NCI-H2227 (cell line): ENCODE results near the gene FGFRL1.

ENCODE experiments used
- DNase-seq: peaks from one replicate; lab custom pipeline; 2025; ENCODE audit not compliant: unreplicated experiment; lab: John Stamatoyannopoulos, UW

FGFRL1 gene

DNA sequence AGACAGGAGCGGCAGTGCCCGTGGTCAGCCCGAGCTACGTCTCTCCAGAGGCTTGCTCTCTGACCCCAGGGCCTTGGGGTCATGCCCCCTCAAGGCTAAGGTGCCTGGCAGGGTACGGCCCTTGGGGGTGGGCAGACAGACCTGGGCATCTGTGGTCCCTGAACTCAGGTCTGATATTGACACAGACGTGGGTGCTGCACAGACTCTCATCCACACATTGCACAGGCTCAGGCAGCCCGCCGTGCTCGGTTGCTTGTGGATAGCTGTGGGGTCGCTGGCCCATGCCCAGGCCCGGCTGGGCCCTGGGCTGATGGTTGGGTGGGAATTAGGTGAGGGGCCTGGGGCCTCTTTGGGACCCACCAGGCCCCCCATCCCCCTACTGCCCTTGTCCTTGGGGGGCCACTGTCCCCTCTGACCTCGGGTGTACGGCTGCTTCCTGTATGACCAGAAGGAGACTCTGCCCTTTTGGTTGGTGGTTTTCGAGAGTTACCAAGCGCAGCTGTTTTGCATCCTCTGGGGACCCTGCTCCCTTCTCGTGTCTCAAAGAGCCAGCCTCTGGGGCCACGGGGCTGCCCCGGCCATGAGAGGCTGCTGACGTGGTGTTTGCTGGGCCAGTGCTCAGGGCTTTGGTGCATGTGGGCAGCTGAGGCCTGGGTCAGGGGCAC lies 10.1 kb downstream of the FGFRL1 start:
- DNase-seq: no peak

DNA sequence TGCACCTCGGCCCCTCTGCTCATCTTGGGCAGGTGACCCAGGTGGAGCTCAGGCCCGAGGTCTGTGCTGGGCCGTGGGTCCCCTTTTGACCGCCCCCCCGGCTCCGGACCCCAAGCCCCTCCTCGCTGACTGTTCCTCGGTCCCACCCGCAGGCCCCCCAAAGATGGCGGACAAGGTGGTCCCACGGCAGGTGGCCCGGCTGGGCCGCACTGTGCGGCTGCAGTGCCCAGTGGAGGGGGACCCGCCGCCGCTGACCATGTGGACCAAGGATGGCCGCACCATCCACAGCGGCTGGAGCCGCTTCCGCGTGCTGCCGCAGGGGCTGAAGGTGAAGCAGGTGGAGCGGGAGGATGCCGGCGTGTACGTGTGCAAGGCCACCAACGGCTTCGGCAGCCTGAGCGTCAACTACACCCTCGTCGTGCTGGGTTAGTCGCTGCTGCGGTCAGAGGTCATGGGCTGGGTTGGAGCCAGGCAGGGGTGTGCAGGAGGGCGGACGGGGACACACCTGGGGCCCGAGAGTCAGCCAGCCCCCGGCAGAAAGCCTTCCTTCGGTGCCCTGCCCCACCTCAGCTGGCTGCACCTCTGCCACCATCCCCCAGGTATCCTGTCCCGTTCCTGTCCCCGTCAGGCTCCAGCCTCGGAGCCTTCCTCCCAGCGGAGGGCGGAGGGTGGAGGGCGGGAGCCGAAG lies 10.8 kb downstream of the FGFRL1 start:
- DNase-seq: no peak

DNA sequence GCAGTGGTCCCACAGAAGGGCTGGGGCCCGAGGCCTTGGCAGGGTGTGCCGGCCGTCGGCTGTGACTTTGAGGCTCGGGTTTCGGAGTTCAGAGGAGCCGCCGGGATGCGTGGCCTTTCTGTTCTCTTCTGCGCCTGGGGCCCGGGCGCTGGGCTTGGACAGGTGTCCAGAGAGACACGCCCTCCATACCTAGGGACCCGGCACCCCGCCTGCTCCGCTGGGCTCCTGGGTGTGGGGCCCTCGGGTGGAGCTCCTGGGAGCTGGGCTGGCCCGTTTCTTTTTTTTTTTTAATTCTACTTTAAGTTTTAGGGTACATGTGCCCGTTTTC lies 11.3 kb downstream of the FGFRL1 start:
- no peak for DNase-seq

DNA sequence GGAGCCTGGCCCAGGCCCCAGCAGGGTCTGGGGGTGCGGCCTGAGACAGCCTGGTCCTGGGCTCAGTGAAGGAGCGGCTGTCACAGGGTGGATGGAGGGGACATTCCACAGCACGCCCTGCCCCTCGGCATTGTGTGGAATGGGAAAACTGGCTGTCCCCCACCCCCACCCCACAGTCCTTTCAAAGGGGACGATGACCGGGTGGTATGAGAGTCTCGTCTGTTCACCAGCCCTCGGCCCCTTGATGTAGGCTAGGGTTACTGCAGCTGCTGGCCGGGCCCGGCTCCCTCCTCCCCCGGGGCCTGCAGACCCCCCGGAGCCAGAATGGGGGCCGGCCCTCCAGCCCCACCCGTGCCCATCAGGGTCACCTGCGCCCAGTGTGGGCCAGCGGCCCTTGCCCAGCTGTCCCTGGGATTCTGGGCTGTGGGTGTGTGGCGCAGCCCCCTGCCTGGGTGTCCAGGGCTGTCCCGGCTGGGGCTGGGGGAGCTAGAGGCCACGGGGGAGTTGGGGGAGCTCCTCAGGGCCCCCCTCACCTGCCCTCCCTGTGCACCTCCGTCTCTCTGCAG lies 11.7 kb downstream of the FGFRL1 start:
- no peak for DNase-seq

DNA sequence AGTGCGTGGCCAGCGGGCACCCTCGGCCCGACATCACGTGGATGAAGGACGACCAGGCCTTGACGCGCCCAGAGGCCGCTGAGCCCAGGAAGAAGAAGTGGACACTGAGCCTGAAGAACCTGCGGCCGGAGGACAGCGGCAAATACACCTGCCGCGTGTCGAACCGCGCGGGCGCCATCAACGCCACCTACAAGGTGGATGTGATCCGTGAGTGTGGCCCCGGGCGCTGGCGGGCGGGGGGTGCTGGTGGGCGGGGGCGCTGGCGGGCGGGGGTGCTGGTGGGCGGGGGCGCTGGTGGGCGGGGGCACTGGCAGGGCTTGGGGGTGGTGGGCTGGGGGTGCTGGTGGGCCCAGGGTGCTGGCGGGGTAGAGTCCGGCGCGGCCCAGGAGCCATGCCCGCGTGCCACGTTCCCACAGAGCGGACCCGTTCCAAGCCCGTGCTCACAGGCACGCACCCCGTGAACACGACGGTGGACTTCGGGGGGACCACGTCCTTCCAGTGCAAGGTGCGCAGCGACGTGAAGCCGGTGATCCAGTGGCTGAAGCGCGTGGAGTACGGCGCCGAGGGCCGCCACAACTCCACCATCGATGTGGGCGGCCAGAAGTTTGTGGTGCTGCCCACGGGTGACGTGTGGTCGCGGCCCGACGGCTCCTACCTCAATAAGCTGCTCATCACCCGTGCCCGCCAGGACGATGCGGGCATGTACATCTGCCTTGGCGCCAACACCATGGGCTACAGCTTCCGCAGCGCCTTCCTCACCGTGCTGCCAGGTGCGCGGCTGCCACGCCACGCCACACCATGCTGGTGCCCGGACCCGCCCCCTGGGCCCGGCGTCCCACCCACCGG lies 12.7 kb downstream of the FGFRL1 start:
- no peak for DNase-seq

DNA sequence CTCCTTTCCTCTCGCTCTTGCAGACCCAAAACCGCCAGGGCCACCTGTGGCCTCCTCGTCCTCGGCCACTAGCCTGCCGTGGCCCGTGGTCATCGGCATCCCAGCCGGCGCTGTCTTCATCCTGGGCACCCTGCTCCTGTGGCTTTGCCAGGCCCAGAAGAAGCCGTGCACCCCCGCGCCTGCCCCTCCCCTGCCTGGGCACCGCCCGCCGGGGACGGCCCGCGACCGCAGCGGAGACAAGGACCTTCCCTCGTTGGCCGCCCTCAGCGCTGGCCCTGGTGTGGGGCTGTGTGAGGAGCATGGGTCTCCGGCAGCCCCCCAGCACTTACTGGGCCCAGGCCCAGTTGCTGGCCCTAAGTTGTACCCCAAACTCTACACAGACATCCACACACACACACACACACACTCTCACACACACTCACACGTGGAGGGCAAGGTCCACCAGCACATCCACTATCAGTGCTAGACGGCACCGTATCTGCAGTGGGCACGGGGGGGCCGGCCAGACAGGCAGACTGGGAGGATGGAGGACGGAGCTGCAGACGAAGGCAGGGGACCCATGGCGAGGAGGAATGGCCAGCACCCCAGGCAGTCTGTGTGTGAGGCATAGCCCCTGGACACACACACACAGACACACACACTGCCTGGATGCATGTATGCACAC lies 13.6 kb downstream of the FGFRL1 start:
- no peak for DNase-seq

DNA sequence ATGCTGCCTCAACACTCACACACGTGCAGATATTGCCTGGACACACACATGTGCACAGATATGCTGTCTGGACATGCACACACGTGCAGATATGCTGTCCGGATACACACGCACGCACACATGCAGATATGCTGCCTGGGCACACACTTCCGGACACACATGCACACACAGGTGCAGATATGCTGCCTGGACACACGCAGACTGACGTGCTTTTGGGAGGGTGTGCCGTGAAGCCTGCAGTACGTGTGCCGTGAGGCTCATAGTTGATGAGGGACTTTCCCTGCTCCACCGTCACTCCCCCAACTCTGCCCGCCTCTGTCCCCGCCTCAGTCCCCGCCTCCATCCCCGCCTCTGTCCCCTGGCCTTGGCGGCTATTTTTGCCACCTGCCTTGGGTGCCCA lies 14.7 kb downstream of the FGFRL1 start:
- no peak for DNase-seq

DNA sequence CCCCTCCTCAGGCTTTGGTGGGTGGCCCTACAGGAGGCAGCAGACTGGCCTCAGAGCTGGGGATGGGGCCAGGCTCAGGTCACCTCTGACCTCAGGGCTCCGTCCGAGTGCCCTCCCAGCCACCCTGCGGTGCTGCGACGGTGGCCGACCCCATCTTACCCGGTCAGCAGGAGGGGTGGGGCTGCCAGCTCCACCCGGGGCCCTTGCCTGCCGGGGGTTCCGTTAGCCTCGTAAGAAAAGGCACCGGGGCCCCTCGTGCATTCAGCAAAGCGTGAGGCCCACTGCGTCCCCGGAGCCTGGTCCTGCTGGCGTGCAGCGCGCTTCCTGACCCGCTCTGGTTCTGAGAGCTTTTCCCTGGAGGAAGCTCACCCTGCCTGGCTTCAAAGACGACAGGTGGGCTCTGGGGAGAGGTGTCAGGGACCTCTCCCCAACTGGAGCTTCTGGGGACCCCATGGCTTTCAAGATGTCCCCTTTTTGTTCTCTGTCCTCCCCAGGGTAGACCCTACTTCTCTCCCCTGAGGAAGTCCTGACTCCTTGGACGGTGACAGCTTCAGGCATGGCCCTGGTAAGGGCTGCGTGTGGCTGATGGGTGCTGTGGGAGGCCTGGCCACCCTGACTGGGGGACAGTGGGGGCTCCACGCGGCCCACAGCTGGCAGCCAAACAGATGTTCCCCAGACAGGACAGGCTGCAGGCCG lies 15.9 kb downstream of the FGFRL1 start:
- no peak for DNase-seq

DNA sequence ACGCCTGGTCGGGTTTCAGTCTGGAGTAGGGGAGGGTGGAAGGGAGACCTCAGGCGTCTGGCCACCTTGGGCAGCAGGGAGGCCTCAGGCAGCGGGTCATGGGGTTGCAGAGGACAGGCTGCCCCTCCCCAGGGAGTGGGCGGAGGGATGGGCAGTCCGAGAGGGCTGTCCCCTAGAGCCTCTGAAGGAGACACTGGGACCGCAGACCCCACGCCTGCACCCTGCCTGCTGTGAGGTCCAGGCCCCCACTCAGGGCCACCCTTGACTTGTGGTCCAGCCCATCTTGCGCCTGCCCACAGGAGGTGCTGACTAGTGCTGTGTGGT lies 16.5 kb downstream of the FGFRL1 start:
- DNase-seq: no peak

DNA sequence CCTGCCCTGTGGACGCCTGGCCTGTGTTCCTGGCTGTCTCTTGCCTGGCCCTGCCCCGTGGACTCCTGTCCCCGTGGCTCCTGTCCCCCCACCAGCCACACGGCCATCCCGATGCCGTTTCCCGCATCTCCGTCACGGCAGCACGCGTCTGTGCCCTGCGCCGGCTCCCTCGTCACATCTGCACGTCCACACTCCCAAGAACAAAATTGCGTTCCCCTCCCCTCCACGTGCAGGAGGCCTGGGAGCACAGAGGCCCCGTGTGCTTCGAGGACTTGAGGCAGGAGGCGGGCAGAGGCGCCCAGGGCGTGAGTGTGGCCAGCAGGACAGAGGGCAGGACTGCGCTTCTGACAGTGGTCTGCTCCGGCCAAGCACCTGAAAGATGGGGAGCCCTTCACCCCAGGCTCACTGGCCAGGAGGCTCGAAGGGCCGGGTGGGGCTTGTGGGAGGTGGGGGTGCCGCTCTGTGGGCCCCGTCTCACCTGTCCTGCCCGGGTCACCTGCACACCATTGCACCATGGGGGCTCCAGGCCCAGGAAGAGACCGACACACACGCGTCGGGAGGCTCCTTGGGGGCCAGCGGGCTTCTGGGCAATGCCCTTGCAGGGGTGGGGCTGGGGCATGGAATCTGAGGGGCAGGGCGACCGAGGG lies 17.3 kb downstream of the FGFRL1 start:
- DNase-seq: no peak

DNA sequence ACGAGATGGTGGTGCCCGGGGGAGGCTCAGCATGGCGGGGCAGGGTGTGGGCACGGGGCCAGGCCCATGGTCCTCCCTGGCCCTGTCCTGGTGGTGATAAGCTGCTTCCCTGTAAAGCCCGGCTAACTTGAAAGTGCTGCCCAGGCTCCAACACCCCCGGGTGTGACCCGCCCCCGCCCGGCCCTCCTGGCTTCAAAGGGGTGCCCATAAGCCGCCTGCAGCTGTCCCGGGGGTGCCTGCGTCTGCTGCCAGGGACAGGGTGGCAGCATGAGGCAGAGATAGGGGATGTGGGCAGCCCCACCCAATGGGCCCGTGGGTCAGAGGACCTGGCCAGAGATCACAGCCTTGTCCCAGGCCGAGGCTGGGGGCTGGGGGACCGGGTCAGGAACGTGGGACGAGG lies 18.1 kb downstream of the FGFRL1 start:
- DNase-seq: no peak

DNA sequence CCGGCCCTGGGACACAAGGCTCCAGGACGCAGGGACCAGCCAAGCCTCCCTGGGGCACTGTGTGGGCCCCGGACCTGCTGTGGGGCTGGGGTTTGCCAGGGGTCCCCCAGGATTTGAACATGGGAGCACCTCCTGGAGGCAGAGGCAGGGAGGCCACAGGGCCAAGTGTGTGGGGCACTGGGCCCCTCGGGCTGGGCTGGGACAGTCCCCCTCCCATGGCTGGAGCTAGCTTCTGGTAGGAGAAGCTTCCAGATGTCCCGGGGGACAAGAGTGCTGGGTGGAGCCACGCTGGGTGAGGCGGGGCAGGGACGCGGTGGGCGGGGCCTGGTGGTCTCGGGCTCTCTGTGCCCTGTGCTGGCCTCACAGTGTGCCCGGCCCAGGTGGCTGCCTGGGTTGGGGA lies 18.6 kb downstream of the FGFRL1 start:
- no peak for DNase-seq

DNA sequence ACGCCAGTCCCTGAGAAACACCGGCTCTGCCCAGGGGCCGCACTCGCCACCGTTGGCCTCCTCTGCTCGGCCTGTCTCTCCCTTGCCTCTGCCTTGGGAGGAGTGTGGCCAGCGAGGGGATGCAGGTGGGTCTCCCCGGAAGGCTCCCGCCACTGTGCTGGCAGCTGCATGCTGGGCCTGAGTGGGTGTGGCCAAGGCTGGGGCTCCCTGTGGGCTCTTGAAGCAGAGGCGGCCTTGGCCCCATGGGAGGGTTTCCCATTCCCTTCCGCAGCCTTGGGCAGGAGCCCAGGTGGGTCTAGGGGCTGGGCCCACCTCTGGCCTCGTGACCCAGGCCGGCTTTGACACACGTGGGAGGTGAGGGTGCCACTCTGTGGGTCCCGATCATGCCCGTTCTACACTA lies 19.1 kb downstream of the FGFRL1 start:
- DNase-seq: no peak

DNA sequence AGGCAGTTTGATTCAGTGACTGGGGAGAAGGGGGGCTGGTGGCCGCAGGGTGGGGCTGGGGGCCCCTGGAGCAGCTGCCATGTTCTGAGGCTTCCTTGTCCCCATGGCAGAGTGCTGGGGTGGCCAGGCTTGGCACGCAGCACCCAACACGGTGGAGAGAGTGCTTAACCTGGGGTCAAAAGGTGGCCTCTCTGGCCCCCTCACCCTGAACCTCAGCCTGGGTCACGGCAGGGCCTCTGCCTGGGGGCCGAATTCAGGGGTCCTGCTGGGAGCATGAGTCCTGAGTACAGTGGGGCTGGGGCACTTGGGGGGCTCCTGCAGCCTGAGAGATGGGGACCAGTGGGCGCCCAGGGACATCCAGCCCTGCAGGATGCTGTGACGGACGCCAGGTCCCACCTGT lies 19.9 kb downstream of the FGFRL1 start:
- DNase-seq: no peak

DNA sequence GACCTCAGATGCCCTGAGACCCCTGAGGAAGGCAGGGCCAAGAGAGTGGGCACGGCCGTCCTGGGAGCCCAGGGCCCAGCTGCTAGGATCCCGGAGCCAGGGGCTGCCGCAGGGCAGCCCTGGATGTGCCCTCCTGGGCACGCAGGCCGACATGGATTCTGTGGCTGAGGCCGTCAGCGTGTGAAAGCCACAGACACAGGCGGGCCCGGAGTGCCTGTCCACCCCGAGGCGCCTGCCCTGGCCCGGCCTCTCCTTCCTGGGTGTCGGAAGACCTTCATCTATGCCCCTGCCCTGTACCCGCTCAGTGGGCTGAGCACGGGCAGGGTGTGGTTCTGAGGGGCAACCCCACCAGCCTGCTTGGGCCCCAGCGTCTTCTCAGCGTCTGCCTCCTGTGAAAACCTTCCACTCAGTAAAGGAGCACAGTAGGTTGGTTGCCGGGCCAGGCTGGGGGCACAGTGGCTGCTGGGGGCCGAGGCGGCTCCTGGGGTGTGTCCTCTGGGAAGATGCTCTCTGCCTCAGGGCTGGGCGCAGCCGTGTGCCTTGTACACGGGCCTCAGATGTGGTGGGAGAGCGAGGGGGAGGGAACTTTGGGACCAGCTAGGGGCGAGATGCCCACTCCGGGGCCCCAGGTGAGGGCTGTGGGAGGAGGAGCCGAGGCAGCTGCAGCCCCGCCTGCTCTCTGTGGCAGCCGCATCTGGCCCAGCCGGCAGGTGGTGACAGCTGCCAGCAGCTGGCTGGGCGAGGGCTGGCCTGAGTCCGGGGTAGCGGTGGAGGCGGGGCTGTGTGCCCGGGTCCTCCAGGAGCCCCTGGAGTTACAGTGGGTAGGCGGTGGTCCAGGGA lies 20.8 kb downstream of the FGFRL1 start:
- no peak for DNase-seq

DNA sequence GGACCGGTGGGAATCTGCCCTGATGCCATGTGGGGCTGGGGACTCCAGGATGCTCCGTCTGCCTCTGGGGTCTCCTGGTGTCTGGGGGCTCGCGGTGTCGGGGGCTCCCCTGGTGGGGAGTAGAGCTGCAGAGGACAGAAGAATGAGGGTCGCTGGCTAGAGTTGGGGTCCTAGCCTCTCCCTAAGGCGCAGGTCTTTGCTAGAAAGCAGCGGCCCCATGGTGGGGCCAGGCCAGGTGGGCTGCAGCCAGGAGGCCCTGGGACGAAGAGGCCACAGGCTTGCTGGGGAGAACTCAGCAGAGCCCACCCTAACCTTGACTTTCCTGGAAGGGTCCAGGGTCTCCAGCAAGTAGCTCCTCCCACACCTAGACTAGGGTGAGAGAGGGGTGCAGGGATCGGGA lies 21.4 kb downstream of the FGFRL1 start:
- DNase-seq: no peak

DNA sequence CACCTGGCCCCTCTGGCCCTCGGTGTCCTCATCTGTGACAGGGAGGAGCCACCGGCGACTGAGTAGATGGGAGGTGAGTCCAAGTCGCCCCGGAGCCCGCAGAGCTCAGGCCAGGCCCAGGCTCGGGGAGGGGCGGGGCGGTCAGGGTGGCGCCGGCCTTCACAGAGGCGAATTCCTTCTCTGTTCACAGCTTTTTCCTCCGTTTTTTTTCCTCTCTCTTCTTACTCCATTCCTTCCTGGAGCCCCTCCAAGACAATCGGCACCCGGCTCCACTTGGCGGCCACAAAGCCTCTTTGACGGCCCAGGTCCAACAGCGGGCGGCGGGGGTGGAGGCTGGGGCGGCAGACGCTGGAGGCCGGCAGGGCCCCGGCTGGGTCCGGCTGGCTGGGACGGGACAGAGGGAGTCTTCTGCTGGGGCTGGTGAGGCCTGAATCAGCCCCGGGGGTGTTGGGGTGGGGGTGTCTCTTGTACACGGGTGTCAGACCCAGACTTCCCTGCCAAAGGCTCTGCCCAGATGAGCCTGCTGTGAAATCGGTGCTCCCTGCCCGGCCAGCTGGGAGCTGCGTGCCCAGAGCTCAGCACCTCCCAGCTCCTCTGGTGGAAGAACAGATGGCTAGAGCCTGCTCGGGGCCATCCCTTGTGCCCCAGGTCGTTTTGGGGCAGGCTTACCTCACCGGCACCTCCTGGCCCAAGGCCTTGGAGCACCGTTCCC lies 22.6 kb downstream of the FGFRL1 start:
- no peak for DNase-seq

DNA sequence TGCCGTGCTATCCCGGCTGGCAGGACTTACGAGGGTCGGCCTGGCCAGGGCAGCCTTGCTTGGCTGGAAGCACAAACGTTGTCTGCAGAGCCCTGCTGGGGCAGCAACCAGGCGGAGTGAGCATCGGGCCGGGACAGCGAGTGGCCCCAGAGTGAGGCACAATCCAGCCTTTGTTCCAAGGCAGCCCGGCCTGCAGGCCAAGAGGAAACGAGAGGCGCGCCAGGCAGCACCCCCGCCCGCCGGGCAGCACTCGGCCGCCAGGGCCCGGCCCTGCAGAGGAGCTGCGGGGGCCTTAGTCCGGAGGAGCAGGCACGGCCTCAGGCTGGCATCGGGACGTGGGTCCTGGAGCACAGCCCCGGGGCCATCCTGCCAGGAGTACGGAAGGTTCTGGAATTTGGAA lies 24.1 kb downstream of the FGFRL1 start:
- DNase-seq: no peak

DNA sequence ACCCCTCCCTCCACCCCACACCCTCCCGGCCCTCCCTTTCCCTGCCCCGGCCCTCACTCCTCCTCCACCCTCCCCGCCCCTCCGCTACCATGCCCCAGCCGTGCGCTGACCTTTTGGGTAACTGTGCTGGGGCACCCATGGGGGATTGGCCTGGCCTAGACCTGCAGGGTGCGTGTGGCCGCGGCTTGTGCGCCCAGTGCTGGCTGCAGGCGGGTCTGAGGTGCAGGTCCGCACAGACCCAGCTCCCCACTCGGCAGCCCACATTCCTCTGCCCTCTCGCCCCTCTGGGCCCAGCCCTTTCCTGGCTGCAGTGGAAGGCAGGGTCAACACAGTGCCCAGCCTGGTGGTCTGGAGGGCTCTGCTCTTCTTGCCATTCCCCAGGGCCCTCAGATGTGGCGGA lies 24.7 kb downstream of the FGFRL1 start:
- DNase-seq: no peak
